IMR-90 (cell line): ENCODE data around the gene SURF6. TPM values are rescaled to one million over a fixed set of nuclear protein-coding genes. Genes with fewer than 3 reads are reported as not detected.

Experiments
- ATAC-seq: fragments of 200-7000 bp; cut with Tn5 transposase; 2 replicates; pipeline ENCODE4 v1.9.1; 2020; ENCODE audit warnings: low read depth, mild to moderate bottlenecking, moderate library complexity
- BruUV-seq: library from RNA; stranded (reverse); fragments of 400-500 nt; replicated peaks from 2 replicates; lab custom pipeline; 2021; lab: Mats Ljungman, UMichigan
- CTCF ChIA-PET: fragments of 300-600 bp; formaldehyde crosslinking; extraction: SDS; loops from one replicate; lab custom pipeline; 2021; ENCODE audit warnings: antibody characterized with exemption; lab: Yijun Ruan, JAX
- POLR2A ChIA-PET: fragments of 300-600 bp; sonication (Branson Sonifier 250); formaldehyde crosslinking; loops from one replicate; lab custom pipeline; 2022; ENCODE audit warnings: antibody characterized with exemption; ENCODE audit not compliant: unreplicated experiment; lab: Charles Lee
- DNase-seq: peaks from one replicate; pipeline ENCODE4 v3.0.0; 2013
- H2AFZ ChIP-seq: replicated peaks from 2 replicates; pipeline ENCODE3; 2013; ENCODE audit warnings: low read length, mild to moderate bottlenecking; ENCODE audit not compliant: poor library complexity
- H2AK5ac ChIP-seq: 2 replicates; pipeline ENCODE4 v1.6.1; 2013; ENCODE audit warnings: low read depth, low read length, inconsistent platforms
- H2AK9ac ChIP-seq: replicated peaks from 2 replicates; pipeline ENCODE3; 2013; ENCODE audit warnings: mild to moderate bottlenecking, low read depth, low read length, moderate library complexity; ENCODE audit not compliant: poor library complexity
- H2BK120ac ChIP-seq: 2 replicates; pipeline ENCODE4 v1.6.1; 2013; ENCODE audit warnings: low read depth, low read length, inconsistent platforms
- H2BK15ac ChIP-seq: 3 replicates; pipeline ENCODE4 v1.6.1; 2013; ENCODE audit warnings: low read depth, low read length, inconsistent platforms
- H2BK20ac ChIP-seq: 2 replicates; pipeline ENCODE4 v1.6.1; 2013; ENCODE audit warnings: low read depth, mild to moderate bottlenecking, inconsistent platforms, low read length, moderate library complexity
- H2BK5ac ChIP-seq: 2 replicates; pipeline ENCODE4 v1.6.1; 2013; ENCODE audit warnings: mild to moderate bottlenecking, low read depth, low read length, inconsistent platforms; ENCODE audit not compliant: poor library complexity, severe bottlenecking
- H3K14ac ChIP-seq: replicated peaks from 2 replicates; pipeline ENCODE4 v1.6.1; 2013; ENCODE audit warnings: low read depth, low read length, inconsistent platforms
- H3K18ac ChIP-seq: 2 replicates; pipeline ENCODE4 v1.6.1; 2013; ENCODE audit warnings: low read depth, low read length, control low read depth
- H3K23ac ChIP-seq: 2 replicates; pipeline ENCODE4 v1.6.1; 2013; ENCODE audit warnings: low read depth, low read length, inconsistent platforms
- H3K27ac ChIP-seq: 2 replicates; pipeline ENCODE4 v1.5.1; 2013; ENCODE audit warnings: mild to moderate bottlenecking, control low read depth, low read length; ENCODE audit not compliant: insufficient read depth
- H3K27me3 ChIP-seq: 2 replicates; pipeline ENCODE4 v1.6.1; 2013; ENCODE audit warnings: low read length; ENCODE audit not compliant: control insufficient read depth, insufficient read depth
- H3K36me3 ChIP-seq: 2 replicates; pipeline ENCODE4 v1.6.1; 2013; ENCODE audit warnings: low read length, mixed read lengths; ENCODE audit not compliant: control insufficient read depth, insufficient read depth
- H3K4ac ChIP-seq: 2 replicates; pipeline ENCODE4 v1.6.1; 2013; ENCODE audit warnings: low read depth, low read length, inconsistent platforms
- H3K4me1 ChIP-seq: 2 replicates; pipeline ENCODE4 v1.6.1; 2013; ENCODE audit warnings: low read length, mixed read lengths; ENCODE audit not compliant: control insufficient read depth, insufficient read depth
- H3K4me2 ChIP-seq: 2 replicates; pipeline ENCODE4 v1.6.1; 2013; ENCODE audit warnings: low read depth, mild to moderate bottlenecking, control low read depth, low read length, moderate library complexity
- H3K4me3 ChIP-seq: 2 replicates; pipeline ENCODE4 v1.5.1; 2013; ENCODE audit warnings: low read depth, mild to moderate bottlenecking, control low read depth, low read length, moderate library complexity; ENCODE audit not compliant: insufficient read depth
- H3K56ac ChIP-seq: 2 replicates; pipeline ENCODE4 v1.6.1; 2013; ENCODE audit warnings: low read length, inconsistent platforms; ENCODE audit not compliant: insufficient read depth; ENCODE audit errors: extremely low read depth
- H3K79me1 ChIP-seq, 2 experiments: 2 replicates each; pipeline ENCODE4 v1.6.1; 2013; ENCODE audit warnings: low read length in 2 of 2, inconsistent platforms in 1 of 2, low read depth in 1 of 2
- H3K9ac ChIP-seq: 2 replicates; pipeline ENCODE4 v1.6.1; 2013; ENCODE audit warnings: low read depth, low read length, control low read depth
- H3K9me1 ChIP-seq: 2 replicates; pipeline ENCODE4 v1.6.1; 2013; ENCODE audit warnings: low read length, inconsistent platforms; ENCODE audit not compliant: insufficient read depth
- H3K9me3 ChIP-seq: 2 replicates; pipeline ENCODE4 v1.6.1; 2013; ENCODE audit warnings: low read length; ENCODE audit not compliant: control insufficient read depth, insufficient read depth
- H4K20me1 ChIP-seq: 2 replicates; pipeline ENCODE4 v1.6.1; 2013; ENCODE audit warnings: low read length, inconsistent platforms; ENCODE audit not compliant: insufficient read depth
- H4K5ac ChIP-seq: 2 replicates; pipeline ENCODE4 v1.6.1; 2013; ENCODE audit warnings: mild to moderate bottlenecking, low read depth, low read length, control low read depth
- H4K8ac ChIP-seq, 2 experiments: 2 replicates each; pipeline ENCODE4 v1.6.1; 2013; ENCODE audit warnings: low read depth in 2 of 2, low read length in 2 of 2, control low read depth in 1 of 2, inconsistent platforms in 1 of 2
- H4K91ac ChIP-seq: 2 replicates; pipeline ENCODE4 v1.6.1; 2013; ENCODE audit warnings: low read depth, low read length, inconsistent platforms; ENCODE audit not compliant: insufficient read depth
- CEBPB ChIP-seq: IDR thresholded peaks from 2 replicates; pipeline ENCODE4 v1.6.1; 2012; ENCODE audit warnings: low read depth, low read length, improper control_type of control experiment
- WGBS, 2 experiments: methylation state at CpG; one replicate each; pipeline versions ENCODE4 v1.1.5 to v1.1.7; 2013; ENCODE audit warnings: missing lambda C conversion rate in 2 of 2; ENCODE audit not compliant: insufficient read length in 1 of 2; ENCODE audit errors: extremely low coverage in 2 of 2; 5-methylcytosine and 5-hydroxymethylcytosine counted together
- dilution Hi-C: fragments of 300-500 bp; cut with HindIII; formaldehyde crosslinking; loops from one replicate; pipeline ENCODE4 v1.14.3; 2018; ENCODE audit warnings: low sequenced_read_pairs; ENCODE audit not compliant: unreplicated experiment
- in situ Hi-C: fragments of 300-500 bp; cut with MboI; formaldehyde crosslinking; loops from 3 replicates; pipeline ENCODE4 v1.14.3; 2019; ENCODE audit warnings: low sequenced_read_pairs, inconsistent platforms, mixed read lengths
- intact Hi-C: fragments of 100-400 bp; cut with micrococcal nuclease; formaldehyde crosslinking; loops from 2 replicates; pipeline ENCODE4 v1.10.0; 2022
- polyA plus RNA-seq, 3 experiments: library from polyadenylated mRNA; depleted of rRNA; stranded (reverse); fragments of >200 nt; gene quantifications; 2 replicates each; pipeline ENCODE4 v1.2.3, GENCODE V29; 2012; ENCODE audit warnings: low replicate concordance in 1 of 3
- total RNA-seq: library from RNA; depleted of rRNA; stranded (reverse); fragments of >200 nt; gene quantifications from 2 replicates; pipeline ENCODE4 v1.2.3, GENCODE V29; 2012

The SURF6 gene
- total and polyA plus RNA-seq, 2 of the 4 experiments (the other 2 are of a cell fraction) = 6.1 to 12.8 TPM

DNA sequence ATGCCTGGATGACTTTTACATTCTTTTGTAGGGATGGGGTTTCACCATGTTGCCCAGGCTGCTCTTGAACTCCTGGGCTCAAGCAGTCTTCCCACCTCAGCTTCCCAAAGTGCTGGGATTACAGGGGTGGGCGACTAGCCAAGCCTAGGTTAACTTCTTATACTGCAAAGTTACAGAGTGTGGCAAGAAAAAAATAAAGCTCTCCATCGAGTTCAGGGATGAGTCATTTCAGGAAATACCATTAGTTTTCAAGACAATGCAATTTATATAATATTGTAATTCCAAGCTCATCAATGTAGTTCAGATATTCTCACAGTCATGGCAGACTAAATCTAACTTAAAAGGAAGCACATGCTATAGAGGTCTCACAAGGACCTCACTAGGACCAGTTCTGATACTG, 49.5 kb downstream of the SURF6 start:
- no CpG with 5 or more reads among the region's 2 CpGs for WGBS, 2 experiments
- Histone ChIP-seq H3K36me3 (no peaks in the 10 kb centered on the region), H2BK5ac (no peak overlapping the region), H2BK15ac (no peak overlapping the region), H4K91ac (no peak overlapping the region), H3K4me2 (no peak overlapping the region), H2BK120ac (no peak overlapping the region), H4K20me1 (no peaks in the 10 kb centered on the region), H3K9me1 (no peaks in the 10 kb centered on the region), H3K9me3 (peaks cover 5% of the 10 kb centered on the region), H2AK9ac (no peak overlapping the region), H3K9ac (no peak overlapping the region), H4K5ac (no peak overlapping the region), H2AK5ac (no peak overlapping the region), H3K14ac (no peak overlapping the region), H3K4me3 (no peak overlapping the region), H3K4ac (no peak overlapping the region), H2AFZ (no peak overlapping the region), H4K8ac (no peak overlapping the region), H3K79me1 (no peaks in the 10 kb centered on the region), H3K27me3 (peaks cover 10% of the 10 kb centered on the region; the same call in 1 of the 2 replicates), H3K56ac (no peak overlapping the region), H3K27ac (no peak overlapping the region), H3K18ac (no peak overlapping the region), H3K23ac (no peak overlapping the region), H3K4me1 (no peaks in the 10 kb centered on the region), H2BK20ac (no peak overlapping the region)
- POLR2A ChIA-PET = interaction anchor here (0.6 kb wide), 1 partner anchor 1070 kb away, joined by 3 read pairs; no protein-coding TSS in a partner anchor
- in situ Hi-C loops = no loop called here
- ATAC-seq (no peak), DNase-seq (no peak)
- intact Hi-C loops = no loop called here
- no peak for TF ChIP-seq CEBPB
- CTCF ChIA-PET = no interaction called here
- BruUV-seq = no TSS peak
- dilution Hi-C loops = no loop called here
